Neural cell (in vitro differentiated cells): ENCODE results near the gene SLC9A3.

Experiments used
- EZH2 ChIP-seq: fragments of 200-600, 300-800 bp; shearing (Covaris generic), sonication (generic); IDR thresholded peaks from 2 replicates; pipeline ENCODE4 v1.6.1; 2014; ENCODE audit warnings: antibody characterized with exemption, low read length, borderline replicate concordance, mild to moderate bottlenecking; ENCODE audit not compliant: insufficient read depth, poor library complexity, severe bottlenecking
- POLR2AphosphoS5 ChIP-seq: IDR thresholded peaks from 2 replicates; pipeline ENCODE4 v1.6.1; 2012
- TAF1 ChIP-seq: IDR thresholded peaks from 2 replicates; pipeline ENCODE4 v1.6.1; 2012; ENCODE audit warnings: low read depth
- TF ChIP-seq, protein P1 (sequence below): fragments of 450-650 bp; IDR thresholded peaks from 2 replicates; pipeline ENCODE4 v1.5.1; 2014; ENCODE audit warnings: antibody characterized with exemption, mild to moderate bottlenecking, moderate library complexity; ENCODE audit not compliant: poor library complexity, severe bottlenecking

DNA sequence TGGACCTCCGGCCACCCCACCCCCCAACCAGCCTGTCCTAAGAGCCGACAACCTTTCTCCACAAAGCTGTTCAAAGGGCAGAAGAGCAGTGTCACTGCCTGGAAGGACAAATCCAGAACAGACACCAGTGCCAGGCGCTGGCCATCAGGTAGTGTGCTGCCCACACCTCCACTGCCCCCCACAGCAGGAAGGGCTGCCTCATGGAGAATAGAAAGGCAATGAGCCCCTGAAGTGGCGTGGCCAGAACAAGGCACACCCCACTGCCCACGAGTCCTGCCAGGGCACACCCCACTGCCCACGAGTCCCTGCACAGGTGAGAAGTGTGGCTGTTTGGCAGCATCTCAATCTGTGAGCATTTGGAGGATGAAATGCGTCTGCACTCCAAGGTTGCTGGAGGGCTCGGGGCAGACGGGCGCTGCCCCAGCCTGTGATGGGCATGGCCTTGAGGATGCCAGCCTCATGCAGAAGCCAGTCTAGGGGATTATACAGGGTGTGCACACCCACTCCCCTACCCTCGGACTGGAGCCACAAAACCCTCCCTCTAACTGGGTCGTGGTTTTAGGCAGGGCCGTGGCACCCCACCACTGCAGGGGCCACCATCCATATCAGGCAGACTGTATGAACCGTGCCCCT is 2.3 kb upstream of the SLC9A3 start:
- TF ChIP-seq EZH2: no peak
- TF ChIP-seq, protein P1, sequence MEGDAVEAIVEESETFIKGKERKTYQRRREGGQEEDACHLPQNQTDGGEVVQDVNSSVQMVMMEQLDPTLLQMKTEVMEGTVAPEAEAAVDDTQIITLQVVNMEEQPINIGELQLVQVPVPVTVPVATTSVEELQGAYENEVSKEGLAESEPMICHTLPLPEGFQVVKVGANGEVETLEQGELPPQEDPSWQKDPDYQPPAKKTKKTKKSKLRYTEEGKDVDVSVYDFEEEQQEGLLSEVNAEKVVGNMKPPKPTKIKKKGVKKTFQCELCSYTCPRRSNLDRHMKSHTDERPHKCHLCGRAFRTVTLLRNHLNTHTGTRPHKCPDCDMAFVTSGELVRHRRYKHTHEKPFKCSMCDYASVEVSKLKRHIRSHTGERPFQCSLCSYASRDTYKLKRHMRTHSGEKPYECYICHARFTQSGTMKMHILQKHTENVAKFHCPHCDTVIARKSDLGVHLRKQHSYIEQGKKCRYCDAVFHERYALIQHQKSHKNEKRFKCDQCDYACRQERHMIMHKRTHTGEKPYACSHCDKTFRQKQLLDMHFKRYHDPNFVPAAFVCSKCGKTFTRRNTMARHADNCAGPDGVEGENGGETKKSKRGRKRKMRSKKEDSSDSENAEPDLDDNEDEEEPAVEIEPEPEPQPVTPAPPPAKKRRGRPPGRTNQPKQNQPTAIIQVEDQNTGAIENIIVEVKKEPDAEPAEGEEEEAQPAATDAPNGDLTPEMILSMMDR: no peak
- no peak for TF ChIP-seq TAF1
- no peak for TF ChIP-seq POLR2AphosphoS5
